Kidney (tissue), 14 donors: ENCODE results near the gene TAPT1. TPM values are rescaled to one million over a fixed set of nuclear protein-coding genes. Genes with fewer than 3 reads are reported as not detected.

Experiments
- DNase-seq, 5 donors: peaks; one replicate each; pipeline ENCODE4 v3.0.0-alpha.2; 2013 to 2020
- FAIRE-seq: peaks from 2 replicates; lab custom pipeline; 2012; peaks lifted over from hg19 to GRCh38; lab: Jason Lieb, UNC
- H3K27ac ChIP-seq, 2 donors: one replicate each; pipeline ENCODE4 v1.7.0; 2013; ENCODE audit warnings: low read depth in 2 of 2, low read length in 2 of 2, inconsistent platforms in 1 of 2
- H3K27me3 ChIP-seq: one replicate; pipeline ENCODE4 v1.7.1; 2013; ENCODE audit warnings: low read length, inconsistent platforms; ENCODE audit not compliant: control insufficient read depth, insufficient read depth
- H3K36me3 ChIP-seq, 3 donors: one replicate each; pipeline versions ENCODE4 v1.7.0 to v1.7.1; 2013; ENCODE audit warnings: low read length in 3 of 3, control low read depth in 1 of 3, inconsistent platforms in 1 of 3; ENCODE audit not compliant: insufficient read depth in 3 of 3, control insufficient read depth in 2 of 3
- H3K4me1 ChIP-seq, 3 donors: one replicate each; pipeline versions ENCODE4 v1.7.0 to v1.7.1; 2013; ENCODE audit warnings: low read length in 3 of 3, inconsistent platforms in 1 of 3, low read depth in 1 of 3; ENCODE audit not compliant: control insufficient read depth in 2 of 3, insufficient read depth in 2 of 3
- H3K4me3 ChIP-seq, 3 donors: one replicate each; pipeline versions ENCODE4 v1.7.0 to v1.8.1; 2013; ENCODE audit warnings: low read length in 3 of 3, control low read depth in 1 of 3, inconsistent platforms in 1 of 3
- H3K9ac ChIP-seq, 3 donors: one replicate each; pipeline versions ENCODE4 v1.7.0 to v1.7.1; 2013; ENCODE audit warnings: low read length in 3 of 3, control low read depth in 1 of 3, inconsistent platforms in 1 of 3
- H3K9me3 ChIP-seq, 3 donors: one replicate each; pipeline versions ENCODE4 v1.7.0 to v1.7.1; 2013; ENCODE audit warnings: low read length in 3 of 3, control low read depth in 1 of 3, inconsistent platforms in 1 of 3; ENCODE audit not compliant: control insufficient read depth in 2 of 3, insufficient read depth in 1 of 3
- intact Hi-C: fragments of 100-400 bp; cut with DNase I; formaldehyde crosslinking; loops from one replicate; pipeline ENCODE4 v1.11.1; 2022
- polyA plus RNA-seq: library from polyadenylated mRNA; stranded (reverse); fragments of 350-450 nt; fragmentation: Illumina TruSeq; extraction: RNeasy Lipid Tissue Mini Kit (QIAGEN cat#74804); gene quantifications from one replicate; pipeline ENCODE4 v1.2.3, GENCODE V29; 2014; ENCODE audit warnings: low read depth, low replicate concordance; ENCODE audit not compliant: insufficient read depth
- total RNA-seq: library from RNA; stranded (reverse); fragmentation: NEBNext Ultra II Directional; extraction: Animal tissue kit (Norgen Biotek cat#: 25700); gene quantifications from one replicate; pipeline ENCODE4 v1.2.1, GENCODE V29; 2021
- TF ChIP-seq, protein P1 (sequence below): IDR thresholded peaks from 3 replicates; pipeline ENCODE4 v1.5.1; 2012; ENCODE audit warnings: mild to moderate bottlenecking, moderate library complexity, borderline replicate concordance; ENCODE audit not compliant: insufficient read depth; ENCODE audit errors: extremely low read depth
- donor health status: control.
- donor health status: control.
- donor health status: control.
- donor health status: control.
- donor health status: control.
- donor health status: DM: yes; HTN: yes; CAD: no.
- donor health status: Normal renal cell carcinoma (clear cell type).

TAPT1 gene
- total and polyA plus RNA-seq, 2 donors from 2014 or later = 20.8 to 36.8 TPM

DNA sequence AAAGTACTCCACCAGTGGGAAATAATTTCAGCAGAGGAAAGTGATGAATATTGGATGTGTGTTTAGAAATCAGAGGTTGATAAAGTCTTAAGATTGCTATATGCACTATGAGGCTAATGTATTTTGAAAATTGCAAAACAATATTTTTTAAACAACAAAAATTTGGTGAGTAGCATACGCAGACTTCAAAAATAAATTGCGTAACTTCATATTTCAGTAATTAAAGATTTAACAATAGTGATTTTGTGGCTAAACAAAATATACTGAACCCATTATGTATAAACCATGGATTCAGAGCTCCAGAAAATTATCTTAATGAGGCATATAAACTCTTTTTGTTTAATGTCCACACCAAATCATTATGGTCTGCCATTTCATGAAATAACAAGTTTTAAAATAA, 3.3 kb upstream of the TAPT1 start:
- intact Hi-C loops = no loop called here
- TF ChIP-seq, protein P1, sequence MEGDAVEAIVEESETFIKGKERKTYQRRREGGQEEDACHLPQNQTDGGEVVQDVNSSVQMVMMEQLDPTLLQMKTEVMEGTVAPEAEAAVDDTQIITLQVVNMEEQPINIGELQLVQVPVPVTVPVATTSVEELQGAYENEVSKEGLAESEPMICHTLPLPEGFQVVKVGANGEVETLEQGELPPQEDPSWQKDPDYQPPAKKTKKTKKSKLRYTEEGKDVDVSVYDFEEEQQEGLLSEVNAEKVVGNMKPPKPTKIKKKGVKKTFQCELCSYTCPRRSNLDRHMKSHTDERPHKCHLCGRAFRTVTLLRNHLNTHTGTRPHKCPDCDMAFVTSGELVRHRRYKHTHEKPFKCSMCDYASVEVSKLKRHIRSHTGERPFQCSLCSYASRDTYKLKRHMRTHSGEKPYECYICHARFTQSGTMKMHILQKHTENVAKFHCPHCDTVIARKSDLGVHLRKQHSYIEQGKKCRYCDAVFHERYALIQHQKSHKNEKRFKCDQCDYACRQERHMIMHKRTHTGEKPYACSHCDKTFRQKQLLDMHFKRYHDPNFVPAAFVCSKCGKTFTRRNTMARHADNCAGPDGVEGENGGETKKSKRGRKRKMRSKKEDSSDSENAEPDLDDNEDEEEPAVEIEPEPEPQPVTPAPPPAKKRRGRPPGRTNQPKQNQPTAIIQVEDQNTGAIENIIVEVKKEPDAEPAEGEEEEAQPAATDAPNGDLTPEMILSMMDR = no peak
- Histone ChIP-seq H3K9ac (no peak overlapping the region), H3K36me3 (no peaks in the 10 kb centered on the region), H3K27ac (no peak overlapping the region), H3K4me1 (peaks cover under 1 to 16% (median 9%) of the 10 kb centered on the region in 3 donors), H3K27me3 (no peaks in the 10 kb centered on the region), H3K4me3 (no peak overlapping the region), H3K9me3 (no peaks in the 10 kb centered on the region)
- DNase-seq (no peak), FAIRE-seq (peak; percentile 19)

DNA sequence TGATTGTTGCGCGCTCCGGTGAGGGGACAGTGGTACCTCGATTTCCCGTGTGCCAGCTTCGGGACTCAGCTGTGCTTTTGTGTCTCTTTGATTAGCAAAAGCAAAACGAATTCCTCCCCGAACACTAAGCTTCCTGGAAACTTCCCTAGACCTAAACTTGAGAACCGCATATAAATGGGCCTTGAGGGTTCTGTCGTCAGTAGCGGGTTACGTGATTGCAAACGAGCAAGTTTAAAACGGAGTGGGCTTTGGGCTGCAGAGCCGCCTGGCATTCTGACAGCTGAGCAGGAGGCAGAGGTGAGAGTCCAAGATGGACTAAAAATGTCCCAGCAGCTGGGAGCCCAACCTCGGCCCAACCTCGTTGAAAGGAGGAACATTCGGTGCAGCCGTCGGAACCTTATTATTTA, 1.2 kb upstream of the TAPT1 start:
- H3K4me3 ChIP-seq = peak overlapping the region; percentile 80 to 91 (median 86)
- no peaks in the 10 kb centered on the region for H3K27me3 ChIP-seq
- no peaks in the 10 kb centered on the region for H3K9me3 ChIP-seq
- peak overlapping the region; percentile 67 to 92 (median 89) for H3K9ac ChIP-seq
- no peaks in the 10 kb centered on the region for H3K36me3 ChIP-seq
- intact Hi-C loops = no loop called here
- TF ChIP-seq, protein P1 = no peak
- DNase-seq (peak; percentile 42 to 73 (median 66)), FAIRE-seq (no peak)
- peaks cover 4 to 30% (median 23%) of the 10 kb centered on the region in 3 donors for H3K4me1 ChIP-seq
- peak overlapping the region; percentile 93 to 97 for H3K27ac ChIP-seq

DNA sequence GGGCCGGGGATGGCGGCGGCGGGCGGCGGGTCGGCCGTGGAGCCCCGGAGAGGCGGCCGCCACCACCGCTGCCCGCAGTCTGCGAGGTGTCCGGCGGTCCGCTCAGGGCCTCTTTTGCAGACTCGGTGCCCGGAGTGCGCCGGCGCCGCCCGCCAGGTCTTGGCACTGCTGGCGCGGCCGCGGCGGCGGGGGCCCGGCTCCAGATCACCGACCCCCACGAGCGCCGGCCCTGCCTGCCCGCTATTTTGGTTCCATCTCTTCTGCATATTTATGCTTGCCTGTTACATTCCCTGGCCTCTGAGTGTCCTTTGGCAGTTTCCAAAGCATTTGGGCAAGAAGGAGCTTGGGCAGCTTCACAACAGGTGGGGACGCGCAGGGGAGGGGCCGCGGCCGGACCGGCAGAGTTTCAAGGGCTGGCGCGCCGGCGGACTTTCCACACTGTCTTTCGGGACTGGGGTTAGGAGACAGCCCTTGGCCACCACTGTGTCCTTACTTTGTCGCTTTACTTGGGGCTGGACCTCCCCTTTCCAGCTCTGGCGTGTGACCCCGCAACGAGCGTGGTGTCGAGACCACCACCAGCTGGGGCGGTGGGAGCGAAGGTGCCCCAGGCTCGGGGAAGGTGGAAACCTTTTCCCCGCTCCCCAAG, 668 bp upstream of the TAPT1 start:
- FAIRE-seq (no peak), DNase-seq (peak; percentile 72 to 87 (median 79))
- intact Hi-C loops = no loop called here
- H3K4me1 ChIP-seq = peaks cover 4 to 28% (median 20%) of the 10 kb centered on the region in 3 donors
- peak overlapping the region; percentile 80 to 91 (median 86) for H3K4me3 ChIP-seq
- H3K9ac ChIP-seq = peak overlapping the region; percentile 67 to 92 (median 89)
- H3K9me3 ChIP-seq = no peaks in the 10 kb centered on the region
- H3K36me3 ChIP-seq = no peaks in the 10 kb centered on the region
- peak overlapping the region; percentile 93 to 97 for H3K27ac ChIP-seq
- H3K27me3 ChIP-seq = no peaks in the 10 kb centered on the region
- TF ChIP-seq, protein P1 = no peak
